DMS153 treated with DMSO at 0.1 percent for 48 hours (cell line): Measurements from ENCODE around the gene QDPR.

Source experiments
- DNase-seq: peaks from one replicate; lab custom pipeline; 2025; ENCODE audit not compliant: unreplicated experiment; lab: John Stamatoyannopoulos, UW

Gene QDPR

GRCh38 chr4:17436750-17437090 lies 75.2 kb downstream of the QDPR start:
- no peak for DNase-seq
